NOMO-1 (cell line): Measurements from ENCODE around the gene A1BG.
"Not testable (repeated sequence)": the region's sequence is repeated elsewhere in the genome, so short reads cannot be mapped to it uniquely, and the experiment has no call there.

Experiments
- DNase-seq, 2 experiments: peaks; one replicate each; lab custom pipeline; 2025; ENCODE audit not compliant: unreplicated experiment in 2 of 2; lab: John Stamatoyannopoulos, UW

The A1BG gene

DNA sequence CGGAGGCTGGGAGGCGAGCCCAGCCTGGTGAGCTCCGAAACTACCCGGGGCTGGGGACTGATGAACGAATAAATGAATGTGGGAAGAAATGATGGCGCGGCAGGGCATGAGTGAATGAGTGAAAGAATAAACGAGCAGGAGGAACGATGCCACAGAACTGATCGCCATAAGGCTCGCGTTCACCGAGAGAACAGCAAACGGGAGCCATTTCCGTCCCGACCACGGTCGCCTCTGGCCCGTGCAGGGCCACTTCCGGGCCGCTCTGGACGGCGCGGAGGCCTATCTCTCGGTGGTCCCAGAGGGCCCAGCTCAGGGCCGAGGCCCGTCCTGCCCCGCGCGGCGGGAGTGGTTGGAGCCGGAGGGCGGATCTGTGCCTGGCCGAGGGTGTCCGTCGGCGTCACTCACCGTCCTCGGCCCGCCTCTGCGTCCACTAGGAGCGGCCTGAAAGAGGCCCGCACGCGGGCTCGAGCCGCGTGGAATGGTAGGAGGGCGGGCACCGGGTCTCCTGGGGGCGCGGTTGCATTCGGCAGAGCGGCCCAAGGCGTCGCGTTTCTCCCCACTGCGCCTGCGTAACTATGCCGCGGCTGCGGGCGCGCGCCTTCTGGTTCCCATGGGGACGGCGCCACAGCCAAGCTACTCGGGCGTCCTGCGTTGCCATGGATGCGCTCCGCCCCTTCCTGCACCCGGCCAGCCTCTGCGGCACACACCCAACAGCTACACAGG, 9.1 kb upstream of the A1BG start, which contains the start of gene ZNF497:
Gene ZNF497, minus strand, starts transcription at position 480 of the 723 bp plus-strand sequence. CDS start 5,116 bp downstream, outside the sequence.
- peak; percentile 93 to 96 for DNase-seq

DNA sequence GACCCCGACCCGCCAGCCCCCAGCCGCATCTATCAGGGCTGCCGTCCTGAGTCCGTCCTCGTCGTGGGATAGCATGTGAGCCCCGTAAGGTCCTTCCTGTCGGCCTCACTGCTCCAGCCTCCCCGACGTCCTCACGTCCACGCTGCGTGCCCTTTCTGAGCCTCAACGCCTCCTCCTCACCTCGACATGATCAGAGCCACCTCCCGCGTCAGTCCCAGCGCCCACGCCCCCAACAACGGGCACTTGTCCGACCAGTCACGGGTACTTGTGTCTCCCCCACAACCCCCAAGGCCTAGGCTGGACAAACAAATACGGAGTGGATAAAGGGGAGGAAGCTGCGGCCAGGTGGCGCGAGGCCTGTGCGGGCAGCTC, 8.6 kb upstream of the A1BG start:
- DNase-seq, result peak in 1 of 2 experiments; percentile 50

DNA sequence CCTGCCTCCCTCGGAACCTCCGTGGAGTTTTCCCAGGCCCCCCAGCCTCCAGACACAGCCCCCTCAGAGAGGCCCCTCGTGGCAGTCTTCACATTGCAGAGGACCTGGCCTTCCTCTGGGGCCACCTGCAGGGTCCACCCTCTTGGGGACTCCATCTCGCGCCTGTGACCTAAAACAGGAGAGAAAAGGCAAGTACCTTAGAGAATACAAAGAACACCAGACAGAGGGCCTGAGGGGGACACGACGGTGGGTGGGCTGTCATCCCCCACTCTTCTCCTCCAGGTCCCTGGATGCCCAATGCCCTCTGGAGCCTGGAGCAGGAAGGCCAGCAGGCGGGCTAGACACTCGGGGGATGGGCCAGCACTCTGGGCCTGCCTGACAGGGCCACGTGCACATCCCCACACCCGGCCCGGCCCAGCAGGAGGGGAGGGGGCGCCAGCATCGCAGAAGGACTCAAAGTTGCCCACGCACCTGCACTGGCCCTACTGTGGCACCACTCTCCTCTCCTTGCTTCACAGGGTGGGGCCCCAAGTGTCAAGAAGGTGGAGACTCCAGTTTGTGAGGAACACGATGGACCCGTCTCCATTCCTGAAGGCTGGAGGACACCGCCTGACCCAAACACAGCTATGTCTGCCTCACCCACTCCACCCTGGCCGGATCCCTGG, 4.3 kb upstream of the A1BG start:
- DNase-seq, result no peak

DNA sequence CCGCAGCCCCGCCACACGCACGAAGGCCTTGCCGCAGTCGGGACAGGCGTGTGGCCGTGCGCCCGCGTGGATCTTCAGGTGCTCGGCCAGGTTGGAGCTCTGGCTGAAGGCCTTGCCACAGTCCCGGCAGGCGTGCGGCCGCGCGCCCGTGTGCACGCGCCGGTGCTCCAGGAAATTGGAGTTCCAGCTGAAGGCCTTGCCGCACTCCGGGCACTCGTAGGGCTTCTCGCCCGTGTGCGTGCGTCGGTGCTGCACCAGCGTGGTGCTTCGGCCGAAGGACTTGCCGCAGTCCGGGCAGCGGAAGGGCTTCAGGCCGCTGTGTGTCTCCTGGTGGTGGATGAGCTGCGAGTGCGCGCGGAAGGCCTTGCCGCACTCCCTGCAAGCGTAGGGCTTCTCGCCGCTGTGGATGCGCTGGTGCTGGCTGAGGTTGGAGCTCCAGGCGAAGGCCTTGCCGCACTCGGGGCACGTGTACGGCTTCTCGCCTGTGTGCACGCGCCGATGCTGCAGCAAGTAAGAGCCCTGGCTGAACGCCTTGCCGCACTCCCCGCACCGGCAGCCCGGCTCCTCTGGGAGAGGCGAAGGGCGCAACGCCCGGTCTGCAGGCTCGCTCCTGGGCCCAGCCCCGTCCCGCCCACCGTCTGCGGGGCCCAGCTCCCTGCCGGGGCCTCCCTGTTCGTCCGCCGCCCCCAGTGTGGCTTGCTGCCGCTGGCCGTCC, 3.6 kb upstream of the A1BG start:
- DNase-seq, result no peak

DNA sequence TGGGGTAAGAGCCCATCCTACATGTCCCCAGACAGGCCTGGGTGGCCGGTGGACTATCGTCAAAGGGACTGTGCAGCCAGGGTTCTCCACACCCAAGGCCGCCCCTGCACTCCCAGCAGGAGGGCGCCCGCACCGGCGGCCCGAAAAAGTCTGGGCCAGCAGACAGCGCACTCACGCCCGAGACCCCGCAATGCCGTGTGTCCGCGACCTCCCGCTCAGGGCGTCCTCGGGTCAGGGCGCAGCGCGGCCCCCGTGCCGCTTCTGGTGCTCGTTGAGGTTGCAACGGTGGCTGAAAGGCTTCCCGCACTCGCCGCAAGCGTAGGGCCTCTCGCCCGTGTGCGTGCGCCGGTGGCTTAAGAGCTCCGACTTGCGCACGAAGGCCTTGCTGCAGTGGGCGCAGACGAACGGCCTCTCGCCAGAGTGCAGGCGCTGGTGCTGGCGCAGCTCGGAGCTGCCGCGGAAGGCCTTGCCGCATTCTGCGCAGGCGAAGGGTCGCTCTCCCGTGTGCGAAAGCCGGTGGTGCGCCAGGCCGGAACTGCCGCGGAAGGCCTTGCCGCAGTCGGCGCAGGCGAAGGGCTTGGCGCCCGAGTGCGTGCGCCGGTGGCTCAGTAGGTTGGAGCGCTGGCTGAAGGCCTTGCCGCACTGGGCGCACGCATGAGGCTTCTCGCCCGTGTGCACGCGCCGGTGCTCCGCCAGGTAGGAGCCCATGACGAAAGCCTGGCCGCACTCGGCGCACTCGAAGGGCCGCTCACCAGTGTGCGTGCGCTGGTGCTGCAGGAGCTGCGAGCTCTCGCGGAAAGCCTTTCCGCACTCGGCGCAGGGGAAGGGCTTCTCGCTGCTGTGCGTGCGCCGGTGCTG, 2.8 kb upstream of the A1BG start:
- DNase-seq, result no peak

DNA sequence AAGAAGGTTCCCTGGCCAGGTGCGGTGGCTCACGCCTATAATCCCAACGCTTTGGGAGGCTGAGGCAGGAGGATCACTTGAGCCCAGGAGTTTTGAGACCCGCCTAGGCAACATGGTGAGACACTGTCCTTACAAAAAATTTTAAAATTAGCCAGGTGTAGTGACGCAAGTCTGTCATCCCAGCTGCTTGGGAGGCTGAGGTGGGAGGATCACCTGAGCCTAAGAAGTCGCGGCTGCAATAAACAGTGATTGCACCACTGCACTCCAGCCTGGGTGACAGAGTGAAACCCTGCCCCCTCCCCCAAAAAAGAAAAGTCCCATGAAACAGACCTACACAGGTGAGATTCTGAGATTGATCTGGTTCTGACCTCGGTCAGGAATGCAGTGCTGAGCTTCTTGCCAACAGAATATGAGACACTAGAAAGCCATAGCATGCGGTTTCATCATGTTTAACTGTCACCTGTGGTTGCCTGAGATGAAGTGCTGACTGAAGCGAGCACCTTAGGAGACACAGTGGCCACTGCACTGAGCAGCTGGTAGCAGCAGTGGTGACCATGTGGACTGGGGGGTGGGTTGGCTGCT, 2.0 kb upstream of the A1BG start:
- no peak for DNase-seq

DNA sequence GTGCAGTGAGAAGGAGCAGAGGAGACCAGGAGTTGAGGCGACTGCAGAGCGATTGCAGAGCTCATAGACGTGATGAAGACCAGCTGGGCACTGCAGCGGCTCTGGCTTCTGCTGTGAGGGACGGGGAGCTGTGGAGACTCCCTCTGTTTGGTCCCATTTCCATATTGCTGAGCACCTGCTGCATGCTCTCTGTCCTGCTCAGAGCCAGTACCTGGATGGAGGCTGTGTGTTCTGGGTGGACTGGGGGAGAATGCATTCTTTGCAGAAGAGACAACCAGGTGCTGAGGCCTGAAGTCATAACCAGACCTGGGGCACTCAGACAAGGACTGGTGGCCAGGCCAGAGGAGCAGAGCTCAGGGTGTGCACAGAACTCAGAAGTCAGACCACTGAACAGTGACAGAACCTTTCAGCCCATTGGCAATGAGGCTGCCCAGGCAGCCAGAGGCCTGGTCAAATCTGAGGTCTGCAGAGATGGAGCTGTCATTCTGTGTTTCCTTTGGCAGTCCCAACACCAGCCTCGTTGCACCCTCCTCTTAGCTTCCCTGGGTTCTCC, 1.3 kb upstream of the A1BG start:
- DNase-seq, result no peak

DNA sequence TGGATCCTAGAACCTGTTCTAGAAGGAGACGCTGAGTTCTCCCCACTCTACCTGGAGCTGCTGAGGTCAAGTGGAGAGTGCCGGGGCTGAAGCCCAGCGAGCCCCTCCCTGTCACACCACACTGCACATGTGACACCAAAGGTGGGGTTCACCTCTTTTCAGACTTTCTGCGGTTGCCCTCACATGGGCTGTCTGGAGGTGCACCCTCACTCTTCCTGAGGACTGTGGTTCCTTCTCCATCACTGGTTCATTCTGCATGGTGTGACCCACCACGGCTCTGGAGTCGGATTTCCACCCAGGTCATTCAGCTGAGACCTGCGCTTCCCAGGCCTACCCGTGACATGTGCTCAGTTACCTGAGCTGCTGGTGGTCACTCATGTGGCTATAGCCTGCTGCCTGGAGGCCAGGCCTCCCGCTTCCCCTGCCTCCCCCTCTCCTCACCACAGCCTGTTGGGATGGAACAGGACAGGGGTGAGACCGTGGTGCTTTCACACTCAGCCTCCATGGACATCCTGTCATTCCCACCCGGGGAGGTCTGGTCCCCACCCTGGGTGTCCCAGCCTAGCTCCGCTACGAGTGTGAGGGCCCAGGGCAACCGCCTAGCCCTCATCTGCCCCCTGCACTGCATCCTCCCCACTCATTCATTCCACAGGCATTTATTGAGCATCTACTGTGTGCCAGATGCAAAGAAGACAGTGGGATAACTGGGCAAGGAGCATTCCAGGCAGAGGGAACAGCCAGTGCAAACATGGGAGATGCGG, 605 bp upstream of the A1BG start:
- no peak for DNase-seq

DNA sequence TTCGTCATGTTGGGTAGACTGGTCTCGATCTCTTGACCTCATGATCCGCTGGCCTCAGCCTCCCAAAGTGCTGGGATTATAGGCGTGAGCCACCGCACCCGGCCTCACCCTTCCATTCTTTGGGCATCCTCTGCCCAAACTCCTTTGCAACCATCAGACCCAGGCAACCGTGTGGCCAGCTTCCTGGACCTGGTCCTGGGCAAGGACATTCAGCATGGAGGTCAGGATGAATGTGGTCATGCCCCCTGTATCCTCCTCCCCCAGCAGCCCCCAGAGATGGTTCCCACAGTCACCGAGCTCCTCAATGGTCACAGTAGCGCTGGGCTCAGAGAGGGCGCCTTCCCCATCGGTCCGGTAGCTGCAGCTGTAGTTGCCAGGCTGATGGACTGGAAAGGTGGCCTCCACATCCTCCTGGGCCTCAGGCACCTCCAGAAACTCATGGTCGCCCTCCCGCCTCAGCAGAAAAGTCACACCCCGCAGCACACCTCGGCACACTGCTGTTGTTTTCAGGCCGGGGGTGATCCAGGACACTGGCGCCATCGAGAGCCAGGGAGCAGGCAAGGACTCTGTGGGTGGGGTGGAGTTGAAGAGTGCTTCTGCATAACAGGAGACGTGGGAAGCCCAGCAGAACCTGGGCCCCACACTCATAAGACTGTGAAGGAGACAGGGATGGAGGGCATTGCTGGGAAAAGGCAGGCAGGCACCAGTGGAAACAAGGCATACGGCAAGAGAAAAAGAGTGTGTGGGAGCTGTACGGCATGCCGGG, 1.1 kb downstream of the A1BG start:
- DNase-seq, result no peak

DNA sequence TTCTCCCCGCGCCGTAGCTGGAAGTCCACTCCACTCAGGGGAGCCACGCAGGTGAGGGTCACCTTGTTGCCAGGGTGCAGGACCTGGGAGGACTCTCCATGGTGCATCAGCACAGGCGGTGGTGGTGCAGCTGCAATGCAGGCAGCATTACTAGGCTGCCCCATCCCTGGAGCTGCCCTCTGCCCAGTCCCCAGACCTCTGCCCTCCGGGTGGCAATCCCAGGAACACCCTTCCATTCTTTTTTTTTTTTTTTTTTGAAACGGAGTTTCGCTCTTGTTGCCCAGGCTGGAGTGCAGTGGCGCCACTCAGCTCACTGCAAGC, 1.8 kb downstream of the A1BG start:
- no peak for DNase-seq

DNA sequence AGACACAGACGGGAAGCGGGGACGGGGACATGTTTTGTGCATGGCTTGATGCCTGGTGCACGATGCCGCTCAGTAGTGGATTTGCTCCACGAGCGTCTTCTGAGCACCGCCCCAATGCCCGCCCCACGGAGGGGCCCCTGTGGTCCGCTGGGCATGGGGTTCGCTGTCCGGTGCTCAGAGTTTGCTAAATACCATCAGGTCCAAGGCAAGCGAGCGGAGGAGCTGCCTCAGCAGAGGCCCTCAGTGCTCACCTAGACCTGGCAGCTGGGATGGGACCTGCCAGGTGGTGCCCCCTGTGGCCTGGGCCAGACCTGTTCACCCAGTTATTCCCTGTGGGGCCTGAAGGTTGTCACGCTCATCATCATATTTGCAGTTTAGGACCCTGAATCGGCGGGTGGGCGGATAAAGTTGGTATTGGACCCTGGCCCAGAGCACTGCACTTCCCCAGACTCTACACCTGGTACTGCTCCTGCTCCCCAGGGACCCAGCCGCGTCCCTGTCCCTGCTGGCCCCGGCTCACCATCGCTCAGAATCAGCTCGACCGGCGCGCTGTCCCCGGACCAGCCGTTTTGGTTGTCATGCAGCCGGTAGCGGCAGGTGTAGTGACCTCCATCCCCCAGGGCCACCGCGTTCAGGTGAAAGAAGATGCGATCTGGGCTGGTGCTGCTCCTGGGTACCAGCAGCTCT, 2.3 kb downstream of the A1BG start:
- no peak for DNase-seq

DNA sequence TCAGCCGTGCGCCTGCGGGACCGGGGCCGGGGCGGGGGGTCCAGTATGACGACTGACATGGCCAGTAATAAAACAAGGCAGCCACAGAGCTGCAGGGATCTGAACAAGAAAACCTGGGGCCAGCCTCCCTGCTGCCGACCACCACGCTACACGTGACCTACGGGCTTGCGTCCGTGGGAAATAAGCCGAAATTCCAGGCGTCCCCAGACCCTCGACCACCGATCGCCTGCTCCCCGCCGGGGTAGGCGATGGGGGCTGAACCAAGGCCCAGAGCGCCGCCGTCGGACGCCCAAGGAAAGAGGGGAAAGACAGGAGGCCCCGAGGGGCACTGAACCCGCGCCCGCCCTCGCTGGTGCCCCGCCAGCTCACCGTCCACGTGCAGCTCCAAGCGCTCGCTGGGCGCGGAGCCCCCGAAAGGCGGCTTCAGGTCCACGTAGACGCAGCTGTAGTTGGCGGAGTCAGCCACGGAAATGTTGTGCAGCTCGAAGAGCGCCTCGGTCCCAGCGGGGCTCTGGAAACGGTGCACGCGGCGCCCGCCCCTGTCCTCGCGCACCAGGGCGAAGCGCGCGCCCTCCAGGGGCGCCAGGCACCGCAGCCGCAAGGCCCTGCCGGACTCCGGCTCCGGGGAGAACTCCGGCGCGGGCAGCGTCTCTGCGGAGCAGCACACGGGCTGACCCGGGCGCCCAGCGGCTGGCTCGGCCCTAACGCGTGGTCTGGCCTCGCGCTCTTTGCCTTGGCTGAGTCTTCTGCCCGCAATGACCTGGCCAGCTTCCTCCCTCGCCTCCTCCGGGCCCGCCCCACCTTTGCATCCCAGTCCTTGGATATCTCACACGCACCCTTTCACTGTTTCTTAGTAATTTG, 3.1 kb downstream of the A1BG start:
- no peak for DNase-seq

DNA sequence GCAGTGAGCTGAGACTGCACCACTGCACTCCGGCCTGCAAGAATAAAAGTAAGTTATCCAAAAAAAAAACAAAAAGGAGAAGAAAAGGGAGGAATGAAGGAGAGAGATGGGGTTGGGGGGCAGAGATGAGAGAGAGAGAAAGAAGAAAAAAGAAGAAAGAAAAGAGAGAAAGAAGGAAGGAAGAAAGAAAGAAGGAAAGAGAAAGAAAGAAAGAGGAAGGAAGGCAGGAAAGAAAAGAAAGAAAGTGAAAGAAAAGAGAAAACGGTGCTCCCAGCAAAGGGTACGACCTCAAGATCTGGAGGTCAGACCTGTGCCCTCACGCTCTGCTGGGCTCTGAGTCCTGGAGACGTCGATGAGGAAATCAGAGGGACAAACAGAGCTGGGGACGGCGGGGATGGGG, 3.7 kb downstream of the A1BG start:
- no peak for DNase-seq

DNA sequence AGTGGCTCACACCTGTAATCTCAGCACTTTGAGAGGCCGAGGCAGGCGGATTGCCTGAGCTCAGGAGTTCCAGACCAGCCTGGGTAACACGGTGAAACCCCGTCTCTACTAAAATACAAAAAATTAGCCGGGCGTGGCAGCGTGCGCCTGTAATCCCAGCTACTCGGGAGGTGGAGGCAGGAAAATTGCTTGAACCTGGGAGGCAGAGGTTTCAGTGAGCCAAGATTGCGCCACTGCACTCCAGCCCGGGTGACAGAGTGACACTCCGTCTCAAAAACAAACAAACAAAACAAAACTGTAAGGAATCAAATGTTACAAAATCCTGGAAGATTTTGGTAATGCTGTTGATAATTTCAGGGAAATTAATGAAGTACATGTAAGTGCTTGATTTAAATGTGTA, 5.2 kb downstream of the A1BG start:
- DNase-seq, result not testable (repeated sequence)

DNA sequence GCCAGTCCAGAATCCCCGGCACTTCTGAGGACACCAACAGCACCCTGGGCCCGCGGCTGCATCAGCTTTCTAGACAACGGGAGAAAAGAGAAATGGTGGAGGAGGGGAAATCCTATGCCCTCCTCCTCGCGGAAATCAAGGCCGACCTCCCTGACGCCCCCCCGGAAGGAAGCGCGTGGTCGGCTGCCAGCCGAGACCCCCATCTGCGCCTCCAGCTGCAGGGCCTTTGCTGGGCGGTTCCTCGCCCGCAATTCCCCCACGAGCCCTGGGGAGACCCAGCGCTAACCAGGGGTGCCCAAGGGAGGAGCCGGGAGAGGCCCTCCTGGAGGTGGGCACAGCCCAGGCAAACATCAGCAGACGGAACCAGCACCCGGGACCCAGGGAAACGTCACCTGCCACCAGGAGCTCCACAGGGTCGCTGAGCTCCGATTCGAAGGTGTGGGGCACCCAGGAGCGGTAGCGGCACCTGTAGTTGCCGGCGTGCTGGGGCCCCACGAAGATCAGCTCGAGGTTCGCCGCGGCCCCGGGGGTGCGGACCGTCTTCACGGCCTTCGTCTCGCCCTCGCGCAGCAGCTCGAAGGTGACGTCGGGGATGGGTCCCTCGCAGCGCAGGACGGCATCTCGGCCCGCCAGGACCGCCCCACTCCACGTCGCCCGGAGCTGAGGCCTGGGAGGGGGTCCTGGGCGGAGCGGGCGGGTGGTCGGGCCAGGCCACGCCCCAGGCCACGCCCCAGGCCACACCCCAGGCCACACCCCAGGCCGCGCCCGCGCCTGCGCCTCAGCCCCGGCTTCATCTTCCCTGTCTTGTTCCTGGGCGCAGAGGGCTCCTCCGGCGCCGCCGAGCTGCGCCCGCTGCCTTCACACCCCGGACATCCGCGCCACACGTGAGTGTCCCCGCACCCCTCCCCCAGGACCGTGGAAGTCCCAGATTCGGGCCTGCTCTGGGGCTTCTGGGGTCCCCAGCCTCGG, 6.0 kb downstream of the A1BG start:
- DNase-seq, result peak; percentile 76 to 80

DNA sequence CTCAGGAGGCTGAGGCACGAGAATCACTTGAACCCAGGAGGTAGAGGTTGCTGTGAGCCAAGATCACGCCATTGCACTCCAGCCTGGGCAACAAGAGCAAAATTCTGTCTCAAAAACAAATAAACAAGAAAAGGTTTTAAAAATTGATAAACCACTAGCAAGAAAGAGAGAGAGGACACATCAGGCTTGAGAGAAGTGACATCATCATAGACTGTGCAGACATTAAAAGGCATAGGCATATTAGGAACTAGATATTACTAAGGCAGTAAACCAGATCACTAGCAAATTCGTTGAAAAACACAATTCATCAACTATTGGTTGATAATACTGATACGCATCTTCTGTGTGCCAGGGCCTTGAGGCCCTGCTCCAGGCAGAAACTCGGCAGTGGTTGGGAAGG, 7.7 kb downstream of the A1BG start:
- no peak for DNase-seq
